Lower leg skin (tissue), 4 donors: ENCODE data around the gene GLI3. TPM values are rescaled to one million over a fixed set of nuclear protein-coding genes. Genes with fewer than 3 reads are reported as not detected.

ENCODE experiments used
- DNase-seq, 2 donors: peaks; one replicate each; pipeline ENCODE4 v3.0.0-alpha.2; 2019; ENCODE audit warnings: low spot score in 2 of 2
- H3K4me3 ChIP-seq: fragments of 200-600 bp; sonication (generic); 2 replicates; pipeline ENCODE4 v1.5.1; 2017; ENCODE audit warnings: mild to moderate bottlenecking, low read depth; ENCODE audit not compliant: poor library complexity, severe bottlenecking
- POLR2A ChIP-seq, 2 donors: fragments of 450-650 bp; IDR thresholded peaks; one replicate each; pipeline ENCODE4 v1.6.1; 2016 to 2017; ENCODE audit warnings: antibody characterized with exemption in 2 of 2, mild to moderate bottlenecking in 1 of 2, moderate library complexity in 1 of 2
- WGBS, 2 donors: methylation state at CpG; one replicate each; pipeline ENCODE4 v1.1.5; 2018; 5-methylcytosine and 5-hydroxymethylcytosine counted together
- intact Hi-C: fragments of 100-400 bp; cut with DNase I; formaldehyde crosslinking; loops from one replicate; pipeline ENCODE4 v1.15.0; 2023; ENCODE audit warnings: low total_unique reads
- total RNA-seq, 4 donors: library from RNA; depleted of rRNA; stranded (reverse); fragments of >200 nt; gene quantifications; one replicate each; pipeline ENCODE4 v1.1.0, GENCODE V29; 2016
- TF ChIP-seq, protein P1 (sequence below), 3 donors: fragments of 450-650 bp; IDR thresholded peaks; one replicate each; pipeline ENCODE4 v1.5.1; 2016; ENCODE audit warnings: antibody characterized with exemption in 3 of 3, mild to moderate bottlenecking in 3 of 3, moderate library complexity in 2 of 3

Gene GLI3
- total RNA-seq, 4 donors from 2014 or later, result 16.4 to 28.2 (median 18.3) TPM

- no peak overlapping the region for H3K4me3 ChIP-seq
- TF ChIP-seq, protein P1, sequence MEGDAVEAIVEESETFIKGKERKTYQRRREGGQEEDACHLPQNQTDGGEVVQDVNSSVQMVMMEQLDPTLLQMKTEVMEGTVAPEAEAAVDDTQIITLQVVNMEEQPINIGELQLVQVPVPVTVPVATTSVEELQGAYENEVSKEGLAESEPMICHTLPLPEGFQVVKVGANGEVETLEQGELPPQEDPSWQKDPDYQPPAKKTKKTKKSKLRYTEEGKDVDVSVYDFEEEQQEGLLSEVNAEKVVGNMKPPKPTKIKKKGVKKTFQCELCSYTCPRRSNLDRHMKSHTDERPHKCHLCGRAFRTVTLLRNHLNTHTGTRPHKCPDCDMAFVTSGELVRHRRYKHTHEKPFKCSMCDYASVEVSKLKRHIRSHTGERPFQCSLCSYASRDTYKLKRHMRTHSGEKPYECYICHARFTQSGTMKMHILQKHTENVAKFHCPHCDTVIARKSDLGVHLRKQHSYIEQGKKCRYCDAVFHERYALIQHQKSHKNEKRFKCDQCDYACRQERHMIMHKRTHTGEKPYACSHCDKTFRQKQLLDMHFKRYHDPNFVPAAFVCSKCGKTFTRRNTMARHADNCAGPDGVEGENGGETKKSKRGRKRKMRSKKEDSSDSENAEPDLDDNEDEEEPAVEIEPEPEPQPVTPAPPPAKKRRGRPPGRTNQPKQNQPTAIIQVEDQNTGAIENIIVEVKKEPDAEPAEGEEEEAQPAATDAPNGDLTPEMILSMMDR (IDR thresholded peaks at IDR 0.05), result no peak
- no peak for TF ChIP-seq POLR2A (IDR thresholded peaks at IDR 0.05)
- intact Hi-C loops, result no loop called here
- DNase-seq, result no peak
- WGBS, 2 donors, result 89 to 90% methylated on average over 4 of the region's 4 CpGs
Observed at GRCh38 chr7:42102301-42102700, 134.7 kb downstream of the GLI3 start.

DNA sequence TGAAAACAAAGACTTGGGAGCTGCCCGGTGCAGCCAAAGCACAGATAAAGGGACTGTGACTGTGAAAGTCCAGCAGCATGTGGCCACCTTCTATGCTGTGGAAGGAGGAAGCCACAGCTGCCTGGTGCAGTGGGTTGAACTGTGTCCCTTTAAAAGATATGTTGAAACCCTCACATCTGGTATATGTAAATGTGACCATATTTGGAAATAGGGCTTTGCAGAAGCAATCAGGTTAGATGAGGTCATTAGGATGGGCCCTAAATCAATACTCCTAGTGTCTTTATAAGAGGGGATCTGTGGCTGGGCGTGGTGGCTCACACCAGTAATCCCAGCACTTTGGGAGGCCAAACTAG is 136.9 kb downstream of the GLI3 start:
- H3K4me3 ChIP-seq, result no peak overlapping the region
- intact Hi-C loops, result no loop called here
- DNase-seq, result no peak
- WGBS, 2 donors, result 68 to 71% methylated on average over 2 of the region's 2 CpGs
- TF ChIP-seq, protein P1 (IDR thresholded peaks at IDR 0.05), result no peak
- no peak for TF ChIP-seq POLR2A (IDR thresholded peaks at IDR 0.05)

- H3K4me3 ChIP-seq, result no peak overlapping the region
- TF ChIP-seq, protein P1 (IDR thresholded peaks at IDR 0.05), result no peak
- no peak for TF ChIP-seq POLR2A (IDR thresholded peaks at IDR 0.05)
- 61 to 62% methylated on average over 8 of the region's 8 CpGs for WGBS, 2 donors
- intact Hi-C loops, result no loop called here
- no peak for DNase-seq
Observed at GRCh38 chr7:42099470-42100155, 137.4 kb downstream of the GLI3 start.

DNA sequence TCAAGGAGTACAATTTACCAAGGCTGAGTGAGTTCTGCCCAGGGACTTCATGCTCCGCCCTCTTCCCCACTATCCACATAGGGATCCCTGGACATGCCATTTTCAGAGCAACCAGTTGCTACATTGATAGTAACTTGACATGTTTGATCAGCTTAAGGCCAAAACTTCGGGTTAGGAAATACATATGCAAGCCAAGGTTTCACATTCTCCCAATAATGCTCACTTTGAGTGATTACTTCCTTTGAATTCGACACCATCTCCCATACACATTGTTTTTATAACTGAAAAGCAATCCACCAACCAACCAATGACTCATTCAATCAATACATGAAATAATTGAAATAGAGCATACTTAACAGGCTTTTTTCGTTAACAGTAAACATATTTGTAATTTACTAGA is 137.9 kb downstream of the GLI3 start:
- DNase-seq, result no peak
- WGBS, 2 donors, result 75 to 76% methylated on average over 4 of the region's 4 CpGs
- no peak for TF ChIP-seq POLR2A (IDR thresholded peaks at IDR 0.05)
- TF ChIP-seq, protein P1 (IDR thresholded peaks at IDR 0.05), result no peak
- intact Hi-C loops, result no loop called here
- H3K4me3 ChIP-seq, result no peak overlapping the region

GRCh38 chr7:42097752-42098151 is 139.3 kb downstream of the GLI3 start:
- no peak overlapping the region for H3K4me3 ChIP-seq
- no peak for DNase-seq
- no peak for TF ChIP-seq POLR2A (IDR thresholded peaks at IDR 0.05)
- TF ChIP-seq, protein P1 (IDR thresholded peaks at IDR 0.05), result no peak
- 47 to 51% methylated on average over 5 of the region's 5 CpGs for WGBS, 2 donors
- intact Hi-C loops, result no loop called here
